ENCODE data around the gene TIFAB. TPM values are rescaled to one million over a fixed set of nuclear protein-coding genes. Genes with fewer than 3 reads are reported as not detected.
"Not testable (repeated sequence)": the region's sequence is repeated elsewhere in the genome, so short reads cannot be mapped to it uniquely, and the experiment has no call there.

TIFAB gene
- not detected in 2 replicates for total RNA-seq

- no peak for DNase-seq (ENCODE audit: low read depth)
- no peak within 1 kb of the TSS for H3K4me3 ChIP-seq (ENCODE audit: low read depth, low read length)
- TF ChIP-seq, protein P1, sequence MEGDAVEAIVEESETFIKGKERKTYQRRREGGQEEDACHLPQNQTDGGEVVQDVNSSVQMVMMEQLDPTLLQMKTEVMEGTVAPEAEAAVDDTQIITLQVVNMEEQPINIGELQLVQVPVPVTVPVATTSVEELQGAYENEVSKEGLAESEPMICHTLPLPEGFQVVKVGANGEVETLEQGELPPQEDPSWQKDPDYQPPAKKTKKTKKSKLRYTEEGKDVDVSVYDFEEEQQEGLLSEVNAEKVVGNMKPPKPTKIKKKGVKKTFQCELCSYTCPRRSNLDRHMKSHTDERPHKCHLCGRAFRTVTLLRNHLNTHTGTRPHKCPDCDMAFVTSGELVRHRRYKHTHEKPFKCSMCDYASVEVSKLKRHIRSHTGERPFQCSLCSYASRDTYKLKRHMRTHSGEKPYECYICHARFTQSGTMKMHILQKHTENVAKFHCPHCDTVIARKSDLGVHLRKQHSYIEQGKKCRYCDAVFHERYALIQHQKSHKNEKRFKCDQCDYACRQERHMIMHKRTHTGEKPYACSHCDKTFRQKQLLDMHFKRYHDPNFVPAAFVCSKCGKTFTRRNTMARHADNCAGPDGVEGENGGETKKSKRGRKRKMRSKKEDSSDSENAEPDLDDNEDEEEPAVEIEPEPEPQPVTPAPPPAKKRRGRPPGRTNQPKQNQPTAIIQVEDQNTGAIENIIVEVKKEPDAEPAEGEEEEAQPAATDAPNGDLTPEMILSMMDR (IDR thresholded peaks at IDR 0.05; ENCODE audit: insufficient read depth, low read depth, low read length): no peak
These were observed at the start of gene TIFAB for GRCh38 chr5:135452321-135453030. Gene TIFAB, minus strand, starts transcription at chr5:135452351. Its CDS starts 2,412 bp downstream, at chr5:135449939.

DNA sequence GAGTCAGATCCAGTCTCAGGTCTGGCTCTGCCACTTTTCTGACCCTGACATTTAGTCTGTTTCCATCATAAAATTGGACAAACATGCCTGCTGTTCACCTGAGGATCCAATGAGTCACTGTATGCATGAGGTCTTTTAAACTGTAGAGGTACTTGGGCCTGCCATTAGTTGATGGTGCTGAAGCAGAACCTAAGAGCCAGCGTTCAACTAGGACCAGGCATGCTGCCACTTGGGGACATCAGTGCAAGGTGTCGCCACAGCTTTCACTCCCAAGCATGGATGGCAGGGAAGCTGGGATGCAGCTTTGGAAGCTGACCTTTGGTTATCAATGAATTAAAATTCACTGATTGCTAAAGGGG lies 46.5 kb upstream of the TIFAB start:
- H3K4me3 ChIP-seq (ENCODE audit: low read depth, low read length): no peak overlapping the region
- DNase-seq (ENCODE audit: low read depth): no peak
- TF ChIP-seq, protein P1 (IDR thresholded peaks at IDR 0.05; ENCODE audit: insufficient read depth, low read depth, low read length): no peak

DNA sequence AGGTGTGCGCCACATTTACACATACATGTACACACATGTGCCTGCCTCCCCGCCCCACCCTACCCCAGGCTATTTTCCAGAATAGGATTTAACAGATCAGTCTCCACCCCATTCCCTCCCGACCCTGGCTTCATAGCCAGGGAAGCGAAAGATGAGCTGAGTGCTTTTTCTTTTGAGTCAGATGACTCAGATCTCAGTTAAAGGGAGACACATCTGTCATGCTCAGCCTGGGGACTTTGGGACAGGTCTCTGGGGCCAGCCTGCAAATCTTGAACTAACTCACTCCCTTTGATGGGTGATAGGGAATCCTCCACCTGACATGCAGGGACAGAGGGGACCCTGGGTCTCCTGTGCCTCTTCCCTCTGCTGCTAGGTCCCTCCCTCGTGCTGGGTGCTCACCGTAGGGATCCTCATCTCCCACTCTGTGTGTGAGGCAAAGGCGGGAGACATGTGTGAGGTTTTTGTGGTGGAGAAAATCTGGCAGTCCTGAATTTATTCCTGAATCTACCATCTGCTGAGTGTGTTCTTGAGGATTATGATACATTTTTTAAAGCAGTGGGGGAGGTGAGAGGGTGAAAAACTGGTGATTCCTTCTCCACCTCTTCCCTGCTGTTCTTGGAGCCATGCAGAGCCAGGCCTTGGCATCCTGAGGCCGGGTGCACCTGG lies 46.0 kb upstream of the TIFAB start:
- TF ChIP-seq, protein P1 (IDR thresholded peaks at IDR 0.05; ENCODE audit: insufficient read depth, low read depth, low read length): no peak
- H3K4me3 ChIP-seq (ENCODE audit: low read depth, low read length): no peak overlapping the region
- DNase-seq (ENCODE audit: low read depth): no peak

DNA sequence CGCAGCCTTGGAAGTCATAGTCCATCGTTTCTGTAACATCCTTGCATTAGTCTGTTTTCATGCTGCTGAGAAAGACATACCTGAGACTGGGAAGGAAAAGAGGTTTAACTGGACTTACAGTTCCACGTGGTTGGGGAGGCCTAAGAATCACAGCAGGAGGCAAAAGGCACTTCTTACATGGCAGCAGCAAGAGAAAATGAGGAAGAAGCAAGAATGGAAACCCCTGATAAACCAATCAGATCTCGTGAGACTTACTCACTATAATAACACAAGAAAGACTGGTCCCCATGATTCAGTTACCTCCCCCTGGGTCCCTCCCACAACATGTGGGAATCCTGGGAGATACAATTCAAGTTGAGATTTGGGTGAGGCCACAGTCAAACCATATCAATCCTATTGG lies 43.4 kb upstream of the TIFAB start:
- H3K4me3 ChIP-seq (ENCODE audit: low read depth, low read length); DNase-seq (ENCODE audit: low read depth): not testable (repeated sequence)

GRCh38 chr5:135494196-135494595 lies 42.0 kb upstream of the TIFAB start:
- TF ChIP-seq, protein P1 (IDR thresholded peaks at IDR 0.05; ENCODE audit: insufficient read depth, low read depth, low read length): no peak
- no peak for DNase-seq (ENCODE audit: low read depth)
- no peak overlapping the region for H3K4me3 ChIP-seq (ENCODE audit: low read depth, low read length)

DNA sequence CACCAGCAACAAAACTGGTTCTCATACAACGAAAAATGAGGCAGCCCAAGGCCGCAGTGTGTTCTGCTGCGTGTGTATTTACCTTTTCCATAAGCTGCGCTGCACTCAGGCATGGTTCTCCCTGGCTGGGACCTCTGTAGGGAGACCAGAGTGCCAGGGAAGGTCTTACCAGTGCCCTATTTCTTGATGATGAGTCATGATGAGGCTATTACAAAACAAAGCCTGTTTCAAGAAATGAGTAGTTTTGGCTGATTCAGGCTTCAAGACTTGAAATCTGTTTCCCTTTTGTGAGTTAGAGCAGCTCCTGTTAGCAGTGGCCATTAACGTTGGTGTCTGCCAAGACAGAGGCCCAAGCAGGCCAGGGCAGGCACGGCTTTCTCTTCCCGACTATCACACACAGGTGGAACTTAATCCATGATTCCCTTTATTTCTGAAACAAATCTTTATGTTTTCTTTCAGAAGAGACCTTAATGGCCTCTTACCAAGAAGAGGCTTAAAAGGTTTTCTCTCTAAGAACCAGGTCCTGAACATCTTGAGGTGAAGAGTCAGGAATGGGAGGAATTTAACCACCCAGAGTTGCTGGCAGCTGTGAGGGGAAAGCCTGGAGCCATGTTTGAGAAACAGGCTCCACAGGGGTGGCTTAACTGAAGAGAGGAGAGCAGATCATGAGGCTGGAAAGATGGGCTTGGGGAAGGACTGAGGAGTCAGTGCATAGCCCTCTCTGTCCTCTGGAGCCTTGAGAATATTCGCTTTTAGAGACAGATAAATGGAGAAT lies 41.4 kb upstream of the TIFAB start:
- TF ChIP-seq, protein P1 (IDR thresholded peaks at IDR 0.05; ENCODE audit: insufficient read depth, low read depth, low read length): no peak
- peak; percentile 44 for DNase-seq (ENCODE audit: low read depth)
- no peak overlapping the region for H3K4me3 ChIP-seq (ENCODE audit: low read depth, low read length)

DNA sequence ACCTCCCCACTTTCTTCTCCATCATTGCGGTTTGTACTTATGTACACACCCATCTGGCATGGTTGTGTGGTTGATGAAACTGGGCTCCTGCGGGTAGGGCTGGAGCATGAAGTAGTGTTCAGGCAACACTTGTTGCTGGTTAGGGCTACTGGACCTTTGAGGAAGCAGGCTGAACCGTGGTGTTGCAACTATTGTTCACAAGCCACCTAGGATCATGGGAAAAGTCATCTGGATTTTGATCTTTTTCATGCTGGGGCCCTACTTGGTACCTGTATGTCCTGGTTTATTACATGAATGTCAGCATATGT lies 40.1 kb upstream of the TIFAB start:
- no peak overlapping the region for H3K4me3 ChIP-seq (ENCODE audit: low read depth, low read length)
- DNase-seq (ENCODE audit: low read depth): no peak
- TF ChIP-seq, protein P1 (IDR thresholded peaks at IDR 0.05; ENCODE audit: insufficient read depth, low read depth, low read length): no peak
